NB4 (cell line): ENCODE data around the gene C22orf39.

Experiments used
- MYC ChIP-seq: IDR thresholded peaks from 2 replicates; pipeline ENCODE4 v1.6.1; 2011; ENCODE audit warnings: low read depth, low read length
- POLR2A ChIP-seq: IDR thresholded peaks from 2 replicates; pipeline ENCODE4 v1.6.1; 2011; ENCODE audit warnings: mild to moderate bottlenecking; ENCODE audit not compliant: insufficient read length; ENCODE audit errors: extremely low read depth
- TF ChIP-seq, protein P1 (sequence below): IDR thresholded peaks from one replicate; pipeline ENCODE4 v1.5.1; 2012; ENCODE audit warnings: low read depth, low read length
- TF ChIP-seq, protein P2 (sequence below): IDR thresholded peaks from 2 replicates; pipeline ENCODE4 v1.6.1; 2011; ENCODE audit warnings: low read depth, low read length

- TF ChIP-seq, protein P1, sequence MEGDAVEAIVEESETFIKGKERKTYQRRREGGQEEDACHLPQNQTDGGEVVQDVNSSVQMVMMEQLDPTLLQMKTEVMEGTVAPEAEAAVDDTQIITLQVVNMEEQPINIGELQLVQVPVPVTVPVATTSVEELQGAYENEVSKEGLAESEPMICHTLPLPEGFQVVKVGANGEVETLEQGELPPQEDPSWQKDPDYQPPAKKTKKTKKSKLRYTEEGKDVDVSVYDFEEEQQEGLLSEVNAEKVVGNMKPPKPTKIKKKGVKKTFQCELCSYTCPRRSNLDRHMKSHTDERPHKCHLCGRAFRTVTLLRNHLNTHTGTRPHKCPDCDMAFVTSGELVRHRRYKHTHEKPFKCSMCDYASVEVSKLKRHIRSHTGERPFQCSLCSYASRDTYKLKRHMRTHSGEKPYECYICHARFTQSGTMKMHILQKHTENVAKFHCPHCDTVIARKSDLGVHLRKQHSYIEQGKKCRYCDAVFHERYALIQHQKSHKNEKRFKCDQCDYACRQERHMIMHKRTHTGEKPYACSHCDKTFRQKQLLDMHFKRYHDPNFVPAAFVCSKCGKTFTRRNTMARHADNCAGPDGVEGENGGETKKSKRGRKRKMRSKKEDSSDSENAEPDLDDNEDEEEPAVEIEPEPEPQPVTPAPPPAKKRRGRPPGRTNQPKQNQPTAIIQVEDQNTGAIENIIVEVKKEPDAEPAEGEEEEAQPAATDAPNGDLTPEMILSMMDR: no peak
- TF ChIP-seq, protein P2, sequence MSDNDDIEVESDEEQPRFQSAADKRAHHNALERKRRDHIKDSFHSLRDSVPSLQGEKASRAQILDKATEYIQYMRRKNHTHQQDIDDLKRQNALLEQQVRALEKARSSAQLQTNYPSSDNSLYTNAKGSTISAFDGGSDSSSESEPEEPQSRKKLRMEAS: no peak
- TF ChIP-seq POLR2A (no peak), MYC (no peak)
These were observed 17.5 kb upstream of the C22orf39 start for GRCh38 chr22:19464975-19465374.
